OCI-LY3 (cell line): Measurements from ENCODE around the gene CEP44.

Experiments used
- EZH2phosphoT487 ChIP-seq: fragments of 200-600 bp; shearing (Covaris generic); IDR thresholded peaks from 2 replicates; pipeline ENCODE4 v1.6.1; 2018; ENCODE audit warnings: antibody characterized with exemption, mixed run types, low read depth
- TF ChIP-seq, protein P1 (sequence below): fragments of 200-600, 300-600 bp; sonication (generic); IDR thresholded peaks from 2 replicates; pipeline ENCODE4 v1.5.1; 2014; ENCODE audit warnings: antibody characterized with exemption, low read length, low read depth

GRCh38 chr4:174278467-174278866, 5.2 kb upstream of the CEP44 start:
- TF ChIP-seq, protein P1, sequence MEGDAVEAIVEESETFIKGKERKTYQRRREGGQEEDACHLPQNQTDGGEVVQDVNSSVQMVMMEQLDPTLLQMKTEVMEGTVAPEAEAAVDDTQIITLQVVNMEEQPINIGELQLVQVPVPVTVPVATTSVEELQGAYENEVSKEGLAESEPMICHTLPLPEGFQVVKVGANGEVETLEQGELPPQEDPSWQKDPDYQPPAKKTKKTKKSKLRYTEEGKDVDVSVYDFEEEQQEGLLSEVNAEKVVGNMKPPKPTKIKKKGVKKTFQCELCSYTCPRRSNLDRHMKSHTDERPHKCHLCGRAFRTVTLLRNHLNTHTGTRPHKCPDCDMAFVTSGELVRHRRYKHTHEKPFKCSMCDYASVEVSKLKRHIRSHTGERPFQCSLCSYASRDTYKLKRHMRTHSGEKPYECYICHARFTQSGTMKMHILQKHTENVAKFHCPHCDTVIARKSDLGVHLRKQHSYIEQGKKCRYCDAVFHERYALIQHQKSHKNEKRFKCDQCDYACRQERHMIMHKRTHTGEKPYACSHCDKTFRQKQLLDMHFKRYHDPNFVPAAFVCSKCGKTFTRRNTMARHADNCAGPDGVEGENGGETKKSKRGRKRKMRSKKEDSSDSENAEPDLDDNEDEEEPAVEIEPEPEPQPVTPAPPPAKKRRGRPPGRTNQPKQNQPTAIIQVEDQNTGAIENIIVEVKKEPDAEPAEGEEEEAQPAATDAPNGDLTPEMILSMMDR: no peak
- no peak for TF ChIP-seq EZH2phosphoT487
